H1 (cell line): ENCODE data around the gene PCBP4.

Source experiments
- CREB1 ChIP-seq: IDR thresholded peaks from 2 replicates; pipeline ENCODE4 v1.6.1; 2012; ENCODE audit warnings: inconsistent platforms
- JUN ChIP-seq: IDR thresholded peaks from 2 replicates; pipeline ENCODE4 v1.6.1; 2011; ENCODE audit warnings: low read depth, mild to moderate bottlenecking, improper control_type of control experiment, low read length
- PHF8 ChIP-seq: fragments of 200-600 bp; sonication (generic); conservative IDR thresholded peaks from 2 replicates; pipeline ENCODE4 v1.7.1; 2012; ENCODE audit warnings: low read depth, mild to moderate bottlenecking, inconsistent platforms, low read length, moderate library complexity
- POLR2A ChIP-seq, 2 experiments: IDR thresholded peaks; 1 replicate in 1 of 2; 2 replicates in 1 of 2; pipeline ENCODE4 v1.6.1; 2011; ENCODE audit warnings: low read depth in 2 of 2, low read length in 2 of 2, mild to moderate bottlenecking in 2 of 2; ENCODE audit errors: control extremely low read depth in 1 of 2
- POLR2AphosphoS5 ChIP-seq: IDR thresholded peaks from 2 replicates; pipeline ENCODE4 v1.6.1; 2011; ENCODE audit warnings: low read depth, low read length
- RAD21 ChIP-seq, 2 experiments: IDR thresholded peaks in 1 of 2; conservative IDR thresholded peaks in 1 of 2; 2 replicates each; pipeline ENCODE4 v1.6.1; 2011; ENCODE audit warnings: low read depth in 2 of 2, low read length in 2 of 2, improper control_type of control experiment in 1 of 2, inconsistent platforms in 1 of 2, mild to moderate bottlenecking in 1 of 2, moderate library complexity in 1 of 2
- SIN3A ChIP-seq, 2 experiments: IDR thresholded peaks in 1 of 2; conservative IDR thresholded peaks in 1 of 2; 2 replicates each; pipeline ENCODE4 v1.6.1; 2011 to 2012; ENCODE audit warnings: low read length in 2 of 2, improper control_type of control experiment in 1 of 2, low read depth in 1 of 2, mild to moderate bottlenecking in 1 of 2
- SP1 ChIP-seq: IDR thresholded peaks from 2 replicates; pipeline ENCODE4 v1.6.1; 2011; ENCODE audit warnings: low read depth, low read length
- SP2 ChIP-seq: IDR thresholded peaks from 2 replicates; pipeline ENCODE4 v1.6.1; 2012; ENCODE audit warnings: mild to moderate bottlenecking, low read length, inconsistent platforms
- TAF1 ChIP-seq: IDR thresholded peaks from 2 replicates; pipeline ENCODE4 v1.6.1; 2011; ENCODE audit warnings: mild to moderate bottlenecking, low read depth, low read length
- TBP ChIP-seq: IDR thresholded peaks from 2 replicates; pipeline ENCODE4 v1.6.1; 2011; ENCODE audit warnings: low read depth, low read length, improper control_type of control experiment
- USF2 ChIP-seq: IDR thresholded peaks from 2 replicates; pipeline ENCODE4 v1.6.1; 2011; ENCODE audit warnings: low read length, improper control_type of control experiment
- TF ChIP-seq, protein P1 (sequence below), 3 experiments: IDR thresholded peaks; 1 replicate in 2 of 3; 2 replicates in 1 of 3; pipeline versions ENCODE4 v1.5.1 to v1.6.1; 2011; ENCODE audit warnings: low read length in 3 of 3, mild to moderate bottlenecking in 3 of 3, inconsistent platforms in 2 of 3, low read depth in 1 of 3, moderate library complexity in 1 of 3; ENCODE audit not compliant: insufficient read depth in 1 of 3; ENCODE audit errors: control extremely low read depth in 1 of 3

DNA sequence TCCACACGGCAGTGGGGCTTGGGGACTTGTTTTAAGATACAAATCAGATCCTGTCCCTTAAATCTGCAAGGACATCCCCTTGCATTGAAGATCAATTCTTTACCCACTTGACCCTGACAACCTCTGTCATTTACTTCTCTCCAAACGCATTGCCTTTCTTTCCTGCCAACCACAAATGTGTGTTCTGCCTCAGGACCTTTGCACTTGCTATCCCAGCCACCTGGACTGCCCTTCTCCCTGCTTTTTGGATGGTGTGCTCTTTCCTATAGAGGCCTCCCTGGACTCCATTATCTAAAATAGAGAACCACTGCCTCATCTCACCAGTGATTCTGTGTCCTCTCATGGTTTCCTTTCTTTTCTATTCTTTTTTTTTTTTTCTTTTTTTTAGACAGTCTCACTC is 29.9 kb upstream of the PCBP4 start:
- TF ChIP-seq SP2 (no peak), RAD21 (IDR thresholded peaks at IDR 0.05 in 1 of 2, conservative IDR thresholded peaks at IDR 0.05 in 1 of 2; ENCODE audit: low read depth in 2 of 2, low read length in 2 of 2) (no peak), POLR2AphosphoS5 (no peak), POLR2A (IDR thresholded peaks at IDR 0.05; ENCODE audit: control extremely low read depth in 1 of 2, low read depth in 2 of 2, low read length in 2 of 2) (no peak), SIN3A (conservative IDR thresholded peaks at IDR 0.05 in 1 of 2, IDR thresholded peaks at IDR 0.05 in 1 of 2; ENCODE audit: low read depth in 1 of 2, low read length in 2 of 2) (no peak), USF2 (no peak), CREB1 (no peak), JUN (no peak), TAF1 (no peak), TBP (no peak), PHF8 (no peak), SP1 (no peak)
- TF ChIP-seq, protein P1, sequence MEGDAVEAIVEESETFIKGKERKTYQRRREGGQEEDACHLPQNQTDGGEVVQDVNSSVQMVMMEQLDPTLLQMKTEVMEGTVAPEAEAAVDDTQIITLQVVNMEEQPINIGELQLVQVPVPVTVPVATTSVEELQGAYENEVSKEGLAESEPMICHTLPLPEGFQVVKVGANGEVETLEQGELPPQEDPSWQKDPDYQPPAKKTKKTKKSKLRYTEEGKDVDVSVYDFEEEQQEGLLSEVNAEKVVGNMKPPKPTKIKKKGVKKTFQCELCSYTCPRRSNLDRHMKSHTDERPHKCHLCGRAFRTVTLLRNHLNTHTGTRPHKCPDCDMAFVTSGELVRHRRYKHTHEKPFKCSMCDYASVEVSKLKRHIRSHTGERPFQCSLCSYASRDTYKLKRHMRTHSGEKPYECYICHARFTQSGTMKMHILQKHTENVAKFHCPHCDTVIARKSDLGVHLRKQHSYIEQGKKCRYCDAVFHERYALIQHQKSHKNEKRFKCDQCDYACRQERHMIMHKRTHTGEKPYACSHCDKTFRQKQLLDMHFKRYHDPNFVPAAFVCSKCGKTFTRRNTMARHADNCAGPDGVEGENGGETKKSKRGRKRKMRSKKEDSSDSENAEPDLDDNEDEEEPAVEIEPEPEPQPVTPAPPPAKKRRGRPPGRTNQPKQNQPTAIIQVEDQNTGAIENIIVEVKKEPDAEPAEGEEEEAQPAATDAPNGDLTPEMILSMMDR (IDR thresholded peaks at IDR 0.05; ENCODE audit: control extremely low read depth in 1 of 3, insufficient read depth in 1 of 3, low read depth in 1 of 3, low read length in 3 of 3) = no peak
